Fibroblast of lung (primary cell): ENCODE data around the gene FABP2. TPM values are rescaled to one million over a fixed set of nuclear protein-coding genes. Genes with fewer than 3 reads are reported as not detected.
"Not testable (repeated sequence)": the region's sequence is repeated elsewhere in the genome, so short reads cannot be mapped to it uniquely, and the experiment has no call there.

ENCODE experiments used
- DNase-seq, 2 donors: peaks; one replicate each; pipeline versions ENCODE4 v3.0.0 to v3.0.0-alpha.2; 2010; ENCODE audit warnings: low read depth in 2 of 2
- H2AFZ ChIP-seq: 2 replicates; pipeline ENCODE4 v1.5.1; 2012; ENCODE audit warnings: low read length, control low read depth, inconsistent platforms
- H3K27ac ChIP-seq: 2 replicates; pipeline ENCODE4 v1.5.1; 2011; ENCODE audit warnings: low read length, control low read depth; ENCODE audit not compliant: insufficient read depth
- H3K27me3 ChIP-seq: 2 replicates; pipeline ENCODE4 v1.5.1; 2011; ENCODE audit warnings: mild to moderate bottlenecking, low read length; ENCODE audit not compliant: control insufficient read depth, insufficient read depth
- H3K36me3 ChIP-seq: 2 replicates; pipeline ENCODE4 v1.5.1; 2011; ENCODE audit warnings: low read length; ENCODE audit not compliant: control insufficient read depth, insufficient read depth
- H3K4me1 ChIP-seq: 2 replicates; pipeline ENCODE4 v1.5.1; 2011; ENCODE audit warnings: low read length; ENCODE audit not compliant: control insufficient read depth, insufficient read depth; ENCODE audit errors: extremely low read depth
- H3K4me2 ChIP-seq: 2 replicates; pipeline ENCODE4 v1.5.1; 2011; ENCODE audit warnings: low read length, control low read depth; ENCODE audit not compliant: insufficient read depth; ENCODE audit errors: extremely low read depth
- H3K4me3 ChIP-seq, 4 experiments: fragments of 200-600 bp in 1 of 4; sonication (generic) in 1 of 4; replicated peaks in 1 of 4; 2 replicates each; pipeline ENCODE4 v1.5.1; 2011 to 2016; ENCODE audit warnings: low read length in 4 of 4, low read depth in 3 of 4, mild to moderate bottlenecking in 3 of 4, control low read depth in 2 of 4, inconsistent platforms in 1 of 4, mixed read lengths in 1 of 4; ENCODE audit not compliant: insufficient read depth in 1 of 4; ENCODE audit errors: control extremely low read depth in 1 of 4
- H3K79me2 ChIP-seq: 2 replicates; pipeline ENCODE4 v1.5.1; 2012; ENCODE audit warnings: mild to moderate bottlenecking, low read length, inconsistent platforms; ENCODE audit not compliant: control insufficient read depth, insufficient read depth
- H3K9ac ChIP-seq: 2 replicates; pipeline ENCODE4 v1.5.1; 2011; ENCODE audit warnings: mild to moderate bottlenecking, low read length, control low read depth; ENCODE audit not compliant: insufficient read depth
- H3K9me3 ChIP-seq: 2 replicates; pipeline ENCODE4 v1.5.1; 2012; ENCODE audit warnings: low read depth, low read length; ENCODE audit not compliant: control insufficient read depth, insufficient read depth
- H4K20me1 ChIP-seq: 2 replicates; pipeline ENCODE4 v1.5.1; 2011; ENCODE audit warnings: low read length; ENCODE audit not compliant: control insufficient read depth, insufficient read depth; ENCODE audit errors: extremely low read depth
- EZH2 ChIP-seq: IDR thresholded peaks from 2 replicates; pipeline ENCODE4 v1.5.1; 2012; ENCODE audit warnings: low read length, control low read depth, mild to moderate bottlenecking; ENCODE audit errors: missing control alignments
- polyA plus RNA-seq, 2 donors: library from polyadenylated mRNA; depleted of rRNA in 1 of 2; stranded (reverse) in 1 of 2; unstranded in 1 of 2; fragments of >200 nt; gene quantifications; 2 replicates each; pipeline ENCODE4 v1.2.1, GENCODE V29; 2011 to 2012; ENCODE audit warnings: missing spikeins in 1 of 2
- total RNA-seq: library from RNA; depleted of rRNA; stranded (reverse); fragments of >200 nt; gene quantifications from 2 replicates; pipeline ENCODE4 v1.2.1, GENCODE V29; 2014
- TF ChIP-seq, protein P1 (sequence below), 2 donors: IDR thresholded peaks in 1 of 2; conservative IDR thresholded peaks in 1 of 2; 1 replicate in 1 of 2; 2 replicates in 1 of 2; pipeline ENCODE4 v1.5.1; 2011 to 2012; ENCODE audit warnings: low read length in 2 of 2, control low read depth in 1 of 2, inconsistent platforms in 1 of 2, low read depth in 1 of 2, mild to moderate bottlenecking in 1 of 2

FABP2 gene
- total and polyA plus RNA-seq, 2 donors (not counting 1 experiment from before 2014, with no cell fraction given), result not detected

DNA sequence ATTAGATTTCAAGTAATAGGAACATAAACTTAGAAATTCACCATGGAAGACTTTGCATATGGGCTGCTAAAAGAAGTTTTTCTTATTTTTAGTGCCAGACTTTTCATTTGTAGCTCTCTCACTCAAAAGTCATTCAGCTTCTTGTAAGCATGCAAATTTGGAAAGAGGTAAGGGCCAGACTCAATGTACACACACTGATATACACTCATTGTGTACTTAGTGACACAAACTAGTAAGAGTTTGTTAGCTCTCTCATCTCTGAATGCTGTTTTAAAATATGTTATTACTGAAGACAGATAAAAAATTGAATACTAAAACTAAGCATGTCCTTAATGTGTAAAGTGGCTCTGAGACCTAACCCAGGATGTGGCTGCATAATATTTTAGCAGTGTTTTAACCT is 18.0 kb upstream of the FABP2 start:
- not testable (repeated sequence) for H3K9ac ChIP-seq, H3K27ac ChIP-seq, H2AFZ ChIP-seq, H3K4me1 ChIP-seq, H3K4me3 ChIP-seq, H3K4me2 ChIP-seq, H3K27me3 ChIP-seq, H4K20me1 ChIP-seq, H3K36me3 ChIP-seq, DNase-seq, H3K79me2 ChIP-seq, H3K9me3 ChIP-seq

DNA sequence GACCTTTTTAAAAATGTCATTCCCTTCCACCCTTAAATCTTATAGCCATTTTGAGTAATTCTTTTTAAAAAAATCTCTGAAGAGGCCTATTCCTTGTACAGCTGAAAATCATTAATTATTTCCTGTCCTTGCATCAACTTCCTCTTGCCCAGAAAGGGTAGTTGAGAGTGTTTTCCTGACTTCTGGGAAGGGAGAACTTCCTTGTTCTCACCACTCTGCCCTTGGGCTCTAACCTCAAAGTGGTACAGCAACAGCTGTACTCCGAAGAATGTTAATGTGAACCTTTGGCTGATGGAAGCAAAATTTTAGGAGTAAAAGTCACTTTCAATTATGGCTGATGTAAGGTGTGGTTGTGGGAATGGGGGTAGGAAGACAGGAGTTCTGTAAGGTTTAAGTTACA is 15.1 kb upstream of the FABP2 start:
- H3K9ac ChIP-seq, result no peak overlapping the region
- TF ChIP-seq, protein P1, sequence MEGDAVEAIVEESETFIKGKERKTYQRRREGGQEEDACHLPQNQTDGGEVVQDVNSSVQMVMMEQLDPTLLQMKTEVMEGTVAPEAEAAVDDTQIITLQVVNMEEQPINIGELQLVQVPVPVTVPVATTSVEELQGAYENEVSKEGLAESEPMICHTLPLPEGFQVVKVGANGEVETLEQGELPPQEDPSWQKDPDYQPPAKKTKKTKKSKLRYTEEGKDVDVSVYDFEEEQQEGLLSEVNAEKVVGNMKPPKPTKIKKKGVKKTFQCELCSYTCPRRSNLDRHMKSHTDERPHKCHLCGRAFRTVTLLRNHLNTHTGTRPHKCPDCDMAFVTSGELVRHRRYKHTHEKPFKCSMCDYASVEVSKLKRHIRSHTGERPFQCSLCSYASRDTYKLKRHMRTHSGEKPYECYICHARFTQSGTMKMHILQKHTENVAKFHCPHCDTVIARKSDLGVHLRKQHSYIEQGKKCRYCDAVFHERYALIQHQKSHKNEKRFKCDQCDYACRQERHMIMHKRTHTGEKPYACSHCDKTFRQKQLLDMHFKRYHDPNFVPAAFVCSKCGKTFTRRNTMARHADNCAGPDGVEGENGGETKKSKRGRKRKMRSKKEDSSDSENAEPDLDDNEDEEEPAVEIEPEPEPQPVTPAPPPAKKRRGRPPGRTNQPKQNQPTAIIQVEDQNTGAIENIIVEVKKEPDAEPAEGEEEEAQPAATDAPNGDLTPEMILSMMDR (conservative IDR thresholded peaks at IDR 0.05 in 1 of 2, IDR thresholded peaks at IDR 0.05 in 1 of 2; ENCODE audit: low read depth in 1 of 2, low read length in 2 of 2), result no peak
- no peak for TF ChIP-seq EZH2
- H3K4me1 ChIP-seq, result no peaks in the 10 kb centered on the region
- no peaks in the 10 kb centered on the region for H3K36me3 ChIP-seq
- no peaks in the 10 kb centered on the region for H3K9me3 ChIP-seq
- no peak overlapping the region for H3K27ac ChIP-seq
- DNase-seq, result peak in 1 of 2 donors; percentile 55
- no peaks in the 10 kb centered on the region for H3K27me3 ChIP-seq
- H4K20me1 ChIP-seq, result no peaks in the 10 kb centered on the region
- H3K4me3 ChIP-seq, result no peak overlapping the region
- no peak overlapping the region for H2AFZ ChIP-seq
- no peaks in the 10 kb centered on the region for H3K79me2 ChIP-seq
- H3K4me2 ChIP-seq, result no peak overlapping the region

DNA sequence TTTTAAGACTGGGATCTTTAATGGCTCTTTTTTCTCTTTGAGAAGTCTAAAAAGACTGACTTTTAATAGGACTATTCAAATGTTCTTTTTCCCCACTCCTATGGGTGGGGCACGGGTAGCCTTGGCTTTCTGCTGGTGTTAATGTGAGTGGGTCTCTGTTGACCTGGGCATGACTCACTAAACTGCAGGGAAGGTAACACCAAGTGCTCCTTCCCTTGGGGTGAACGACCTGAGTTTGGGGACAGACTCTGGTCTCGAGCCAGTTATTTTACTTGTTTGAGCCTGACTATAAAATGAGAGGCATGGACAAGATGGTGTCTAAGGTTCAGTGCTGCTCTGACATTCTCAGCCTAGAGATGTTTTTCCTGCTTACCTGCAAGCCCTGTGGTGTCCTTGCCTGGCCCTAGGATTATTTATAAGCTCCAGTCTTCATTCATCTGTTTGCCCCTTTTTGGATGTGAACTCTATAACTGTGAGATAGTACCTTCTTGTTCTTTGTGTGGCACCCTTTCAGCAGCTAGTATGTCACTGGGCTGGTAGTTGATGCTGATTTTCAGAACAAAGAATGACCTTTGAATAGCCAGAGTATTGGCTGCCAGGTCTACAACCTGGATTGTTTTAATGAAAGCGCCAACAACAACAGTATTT is 14.5 kb upstream of the FABP2 start:
- H2AFZ ChIP-seq, H3K36me3 ChIP-seq, DNase-seq, H3K27ac ChIP-seq, H3K79me2 ChIP-seq, H3K9ac ChIP-seq, H3K4me3 ChIP-seq, H3K9me3 ChIP-seq, H4K20me1 ChIP-seq, H3K4me1 ChIP-seq, H3K27me3 ChIP-seq, H3K4me2 ChIP-seq: not testable (repeated sequence)

DNA sequence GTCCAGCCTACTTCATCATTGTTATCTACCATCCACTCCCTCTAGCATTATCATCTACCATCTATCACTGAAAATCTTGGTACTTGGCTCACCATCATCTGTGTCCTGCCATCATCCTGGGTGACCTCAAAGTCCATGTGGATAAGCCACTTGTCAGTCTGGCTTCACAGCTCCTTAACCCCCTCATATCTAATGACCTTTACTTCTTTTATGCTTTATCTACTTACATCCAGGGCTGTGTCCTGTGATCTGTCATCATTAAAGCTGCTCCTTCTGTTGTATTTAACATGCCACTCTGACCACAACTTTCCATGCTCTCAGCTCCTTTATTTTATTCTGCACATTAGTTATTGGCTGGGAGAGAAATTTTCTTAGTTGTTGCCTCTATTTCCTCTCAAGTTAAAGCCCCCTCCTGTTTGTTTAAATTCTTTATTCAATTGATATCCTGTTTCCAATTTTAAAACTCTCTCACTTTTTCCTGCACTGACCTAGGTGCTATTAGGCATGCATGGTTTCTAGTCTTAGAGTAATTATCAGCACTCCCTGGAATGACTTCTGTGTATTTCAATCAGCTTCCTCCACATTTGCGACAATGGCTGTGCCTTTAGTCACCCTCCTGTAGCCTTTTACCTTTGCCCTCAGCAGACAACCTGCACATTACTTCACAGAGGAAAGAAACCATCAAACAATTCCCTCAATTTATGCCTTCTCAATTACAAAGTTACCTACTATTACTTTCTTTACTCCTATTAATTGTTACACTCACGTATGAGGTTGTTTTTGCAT is 8.1 kb upstream of the FABP2 start:
- H4K20me1 ChIP-seq, result no peaks in the 10 kb centered on the region
- H2AFZ ChIP-seq, result no peak overlapping the region
- TF ChIP-seq EZH2, result no peak
- TF ChIP-seq, protein P1 (conservative IDR thresholded peaks at IDR 0.05 in 1 of 2, IDR thresholded peaks at IDR 0.05 in 1 of 2; ENCODE audit: low read depth in 1 of 2, low read length in 2 of 2), result no peak
- no peaks in the 10 kb centered on the region for H3K9me3 ChIP-seq
- H3K4me2 ChIP-seq, result no peak overlapping the region
- DNase-seq, result peak in 1 of 2 donors; percentile 29
- no peaks in the 10 kb centered on the region for H3K4me1 ChIP-seq
- H3K27ac ChIP-seq, result no peak overlapping the region
- no peak overlapping the region for H3K4me3 ChIP-seq
- H3K79me2 ChIP-seq, result no peaks in the 10 kb centered on the region
- no peaks in the 10 kb centered on the region for H3K36me3 ChIP-seq
- H3K27me3 ChIP-seq, result peaks cover 3% of the 10 kb centered on the region
- H3K9ac ChIP-seq, result no peak overlapping the region
